NCI-H2227 treated with DMSO at 0.1 percent for 48 hours (cell line): ENCODE measurements around the gene MTTP.

Source experiments
- DNase-seq: peaks from one replicate; lab custom pipeline; 2025; lab: John Stamatoyannopoulos, UW

The MTTP gene

DNA sequence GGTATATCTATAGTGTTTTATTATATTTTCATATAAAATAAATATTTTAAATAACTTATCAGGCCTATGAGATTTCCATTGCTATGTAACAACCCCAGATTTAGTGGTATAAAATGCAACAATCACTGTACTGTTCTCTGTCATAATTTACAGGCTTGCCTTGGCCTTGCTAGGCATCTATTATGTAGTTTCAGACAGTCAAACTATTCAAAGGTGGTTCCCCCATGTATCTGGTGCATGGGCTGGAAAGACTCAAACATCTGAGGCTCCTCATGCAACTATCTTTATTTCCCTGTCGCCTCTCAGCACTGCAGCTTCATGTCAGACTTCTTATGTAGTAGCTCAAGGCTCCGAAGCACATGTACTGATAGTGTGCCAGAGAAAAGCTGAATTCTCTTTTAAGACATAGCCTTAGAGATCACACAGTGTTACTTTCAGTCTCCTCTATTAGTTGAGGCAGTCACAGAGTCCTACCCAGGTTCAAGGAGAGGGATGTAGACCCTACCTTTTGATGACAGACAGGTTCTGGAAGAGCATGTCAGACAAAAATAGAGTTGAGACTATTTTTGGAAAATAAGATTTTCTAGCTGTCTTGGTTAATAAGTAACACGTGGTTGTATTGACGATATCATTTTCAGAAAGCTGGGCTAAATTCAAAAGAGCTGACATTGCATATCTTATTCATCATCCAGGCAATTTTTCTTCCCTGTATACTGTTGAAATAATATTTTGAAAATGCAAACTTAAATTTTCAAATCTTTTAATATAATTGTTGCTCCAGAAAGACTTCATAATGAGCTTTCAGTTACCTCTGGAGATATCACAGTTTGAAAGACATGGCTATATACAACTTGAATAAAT is 19.4 kb downstream of the MTTP start:
- no peak for DNase-seq

DNA sequence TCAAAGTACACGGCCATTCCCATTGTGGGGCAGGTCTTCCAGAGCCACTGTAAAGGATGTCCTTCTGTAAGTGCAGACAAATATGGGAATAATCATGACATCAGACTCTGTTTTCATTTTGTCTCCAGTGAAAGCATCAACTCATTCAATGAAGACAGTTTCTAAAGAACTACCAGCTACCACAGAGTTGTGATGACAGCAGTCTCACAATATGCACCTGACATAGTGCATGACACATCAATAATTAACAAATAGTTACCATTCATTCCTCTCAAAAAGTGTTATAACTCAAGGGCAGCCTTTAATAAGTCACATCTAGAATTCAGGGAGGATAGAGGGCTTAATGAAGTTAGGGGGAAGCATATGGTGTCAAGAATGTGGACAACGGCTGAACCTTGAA is 20.2 kb downstream of the MTTP start:
- no peak for DNase-seq

DNA sequence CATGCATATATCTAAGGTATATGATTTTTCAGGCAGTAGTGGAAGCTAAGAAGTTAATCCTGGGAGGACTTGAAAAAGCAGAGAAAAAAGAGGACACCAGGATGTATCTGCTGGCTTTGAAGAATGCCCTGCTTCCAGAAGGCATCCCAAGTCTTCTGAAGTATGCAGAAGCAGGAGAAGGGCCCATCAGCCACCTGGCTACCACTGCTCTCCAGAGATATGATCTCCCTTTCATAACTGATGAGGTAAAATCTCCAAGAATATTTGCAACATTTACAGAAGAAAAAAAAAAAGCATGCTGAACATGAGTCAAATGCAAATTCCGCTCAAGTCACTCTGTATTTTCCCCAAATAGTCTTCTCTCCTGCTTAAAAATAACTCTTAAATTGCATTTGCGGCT is 32.1 kb downstream of the MTTP start:
- DNase-seq, result no peak

DNA sequence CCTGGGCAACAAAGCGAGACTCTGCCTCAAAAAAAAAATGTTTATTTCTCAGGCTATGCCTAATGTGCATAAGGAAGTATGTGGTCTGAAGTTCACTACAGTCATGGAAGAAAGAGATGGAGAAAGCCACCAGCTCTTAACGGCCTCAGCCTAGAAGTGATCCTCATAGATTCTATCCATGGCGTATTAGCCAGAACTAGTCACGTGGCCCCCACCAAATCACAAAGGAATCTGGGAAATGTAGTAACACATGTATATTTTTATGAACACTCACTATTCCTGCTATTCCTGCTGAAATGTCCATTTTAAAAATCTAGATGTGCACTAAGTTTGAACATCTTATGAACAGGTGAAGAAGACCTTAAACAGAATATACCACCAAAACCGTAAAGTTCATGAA is 33.8 kb downstream of the MTTP start:
- DNase-seq, result no peak

DNA sequence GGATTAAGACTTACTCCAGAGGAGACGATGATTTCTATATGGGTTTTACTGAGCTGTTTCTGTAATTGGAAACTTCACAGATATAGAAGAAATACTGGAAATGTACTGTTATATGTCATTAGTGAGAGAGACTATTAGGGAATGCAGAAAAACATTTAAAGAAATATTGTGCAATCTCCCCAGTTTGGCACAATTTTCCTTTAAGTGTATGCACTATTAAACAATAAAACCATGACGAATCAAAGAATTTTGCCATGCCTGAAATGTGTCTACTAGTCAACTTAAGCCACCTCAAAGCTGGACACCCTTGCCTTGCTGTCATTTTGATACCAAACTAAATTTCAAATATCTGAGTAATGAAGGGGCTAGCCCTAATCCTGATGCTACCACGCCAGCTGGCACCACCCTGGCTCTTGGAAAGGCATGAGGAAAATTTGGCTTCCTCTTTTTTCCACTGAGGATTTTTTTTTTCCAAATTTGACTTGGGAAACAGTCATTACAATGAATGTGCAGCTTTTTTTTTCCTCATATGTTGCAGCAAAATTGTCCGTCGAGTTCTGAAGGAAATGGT is 36.1 kb downstream of the MTTP start:
- DNase-seq, result no peak

DNA sequence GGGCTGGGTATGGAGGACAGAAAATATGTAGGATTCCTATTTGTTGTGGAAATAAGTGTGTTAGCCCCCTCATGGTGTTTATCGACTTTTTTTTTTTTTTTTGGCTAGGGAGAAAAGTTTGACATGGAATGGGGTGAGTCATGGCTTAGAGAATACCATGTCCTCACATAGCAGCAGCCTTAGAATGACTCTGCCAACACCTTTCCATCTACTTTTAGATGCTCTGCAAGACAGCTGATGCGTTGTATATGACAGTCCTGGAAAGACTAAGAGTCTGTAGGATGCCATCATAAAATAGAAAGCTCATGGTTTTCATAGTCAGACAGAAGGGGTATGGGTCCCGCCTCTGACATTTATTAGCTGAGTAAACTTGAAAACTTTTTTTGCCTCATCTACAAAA is 37.7 kb downstream of the MTTP start:
- DNase-seq, result no peak

DNA sequence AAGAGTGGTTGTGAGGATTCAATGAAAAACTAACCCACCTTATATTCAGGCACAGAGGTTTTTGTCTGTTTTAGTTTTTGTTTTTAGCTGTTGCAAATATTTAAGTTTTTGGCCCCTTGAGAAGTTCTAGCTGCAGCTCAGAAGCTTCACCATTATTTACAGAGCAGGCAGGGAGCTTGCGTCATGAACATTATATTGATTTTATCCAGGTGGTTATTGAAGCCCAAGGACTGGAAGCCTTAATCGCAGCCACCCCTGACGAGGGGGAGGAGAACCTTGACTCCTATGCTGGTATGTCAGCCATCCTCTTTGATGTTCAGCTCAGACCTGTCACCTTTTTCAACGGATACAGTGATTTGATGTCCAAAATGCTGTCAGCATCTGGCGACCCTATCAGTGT is 38.1 kb downstream of the MTTP start:
- no peak for DNase-seq

DNA sequence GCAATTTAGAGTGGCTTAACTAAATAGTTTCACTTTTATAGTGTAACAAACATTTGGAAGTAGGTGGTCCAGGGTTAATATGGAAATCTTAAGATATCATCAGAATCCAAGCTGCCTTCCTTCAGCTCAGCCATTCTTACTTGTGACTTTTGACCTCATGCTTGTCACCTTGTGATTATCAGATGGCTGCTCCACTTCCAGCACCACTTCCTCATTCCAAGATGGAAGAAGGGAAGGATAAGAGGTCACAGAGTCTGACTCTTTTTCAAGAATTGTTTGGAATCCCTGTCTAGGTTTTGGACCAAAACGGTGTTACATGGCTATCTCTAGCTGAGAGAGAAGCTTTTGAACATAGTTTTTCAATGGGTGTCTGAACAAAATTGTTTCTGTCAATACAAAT is 39.9 kb downstream of the MTTP start:
- no peak for DNase-seq

DNA sequence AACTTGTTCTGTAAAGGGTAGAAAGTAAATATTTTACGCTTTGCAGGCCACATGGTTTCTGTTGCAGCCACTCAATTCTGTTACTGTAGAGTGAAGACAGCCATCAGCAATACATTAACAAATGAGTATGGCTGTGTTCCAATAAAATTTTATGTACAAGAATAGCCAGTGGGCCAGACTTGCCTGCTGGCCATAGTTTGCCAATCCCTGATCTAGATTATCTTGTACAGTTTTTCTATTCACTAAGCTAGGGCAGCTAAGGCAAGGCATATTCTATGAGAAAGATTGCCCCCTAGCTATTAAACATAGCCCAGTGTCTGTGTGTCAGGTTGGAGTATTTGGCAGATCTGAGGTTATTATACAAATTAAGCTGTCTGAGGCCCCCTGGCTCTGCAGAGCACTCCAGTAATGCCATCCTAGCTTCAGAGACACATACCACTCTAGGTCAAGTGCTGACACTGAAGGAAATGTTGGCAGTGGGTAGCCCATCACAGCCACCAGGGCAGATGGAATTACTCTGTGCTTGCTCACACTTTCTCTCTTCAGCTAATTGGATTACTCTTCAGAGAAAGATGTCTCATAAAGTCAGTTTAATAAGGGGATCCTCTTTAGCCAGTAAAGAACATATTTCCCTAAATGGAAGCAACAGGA is 40.7 kb downstream of the MTTP start:
- no peak for DNase-seq

DNA sequence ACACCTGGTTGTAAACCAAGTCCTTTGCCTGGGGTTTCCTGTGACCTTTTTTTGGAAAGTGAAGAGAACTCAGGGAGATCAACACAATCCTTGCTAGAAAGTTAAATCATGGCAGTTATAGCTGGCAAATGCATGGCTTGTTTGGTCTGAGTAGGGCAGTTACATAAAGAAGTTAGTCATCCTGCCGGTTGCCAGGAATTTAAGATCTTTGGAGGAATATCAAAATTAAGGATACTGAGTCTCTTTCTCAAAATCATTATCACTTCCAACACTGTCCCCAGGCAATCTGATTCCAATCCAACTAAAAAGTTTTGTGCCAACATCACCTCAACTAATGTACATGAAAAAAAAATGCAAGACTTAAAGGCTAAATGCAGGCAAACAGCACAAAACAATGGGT is 42.8 kb downstream of the MTTP start:
- DNase-seq, result no peak

DNA sequence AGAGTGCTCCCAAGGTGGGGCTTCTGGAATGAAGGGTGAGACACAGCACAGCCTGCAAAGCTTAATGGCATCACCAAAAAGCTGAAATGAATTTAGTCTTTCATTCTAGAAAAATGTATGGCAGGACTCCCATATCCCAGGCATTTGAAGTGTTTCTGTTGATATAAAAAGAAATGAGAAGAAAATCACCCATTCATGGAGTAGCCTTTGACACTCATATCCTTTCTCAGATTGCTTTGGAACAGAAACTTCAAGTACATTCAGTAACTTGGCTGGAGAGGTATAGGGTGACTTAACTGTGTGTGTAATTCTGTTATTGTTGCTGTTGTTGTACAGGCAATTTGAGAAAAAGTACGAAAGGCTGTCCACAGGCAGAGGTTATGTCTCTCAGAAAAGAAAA is 47.7 kb downstream of the MTTP start:
- DNase-seq, result no peak

DNA sequence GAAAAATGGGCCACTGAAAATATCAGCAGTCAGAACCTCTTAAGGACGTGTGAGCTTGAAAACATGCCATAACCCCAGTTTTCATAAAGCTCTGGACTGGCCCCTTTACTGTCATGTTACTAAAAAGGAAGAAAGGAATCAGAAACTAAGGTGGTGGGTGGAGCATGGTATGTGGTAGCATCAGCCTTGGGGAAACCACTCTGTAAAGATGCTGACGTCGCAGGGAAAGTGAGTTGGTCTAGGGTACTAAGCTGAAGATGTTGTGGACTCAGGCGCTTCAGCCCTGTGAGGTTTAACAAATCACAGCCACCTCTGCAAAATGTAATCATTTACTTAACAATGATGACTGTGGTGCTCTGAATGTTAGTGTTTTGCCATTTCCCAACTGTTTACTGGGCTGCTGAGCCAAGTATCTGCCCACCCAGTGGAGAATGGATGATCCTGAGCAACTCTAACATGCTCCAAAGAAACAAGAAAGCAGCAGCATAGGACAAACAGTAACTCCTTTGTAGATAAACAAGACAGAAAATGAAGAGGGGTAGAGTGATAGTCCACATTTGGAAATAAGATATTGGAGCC is 49.6 kb downstream of the MTTP start:
- DNase-seq, result no peak

DNA sequence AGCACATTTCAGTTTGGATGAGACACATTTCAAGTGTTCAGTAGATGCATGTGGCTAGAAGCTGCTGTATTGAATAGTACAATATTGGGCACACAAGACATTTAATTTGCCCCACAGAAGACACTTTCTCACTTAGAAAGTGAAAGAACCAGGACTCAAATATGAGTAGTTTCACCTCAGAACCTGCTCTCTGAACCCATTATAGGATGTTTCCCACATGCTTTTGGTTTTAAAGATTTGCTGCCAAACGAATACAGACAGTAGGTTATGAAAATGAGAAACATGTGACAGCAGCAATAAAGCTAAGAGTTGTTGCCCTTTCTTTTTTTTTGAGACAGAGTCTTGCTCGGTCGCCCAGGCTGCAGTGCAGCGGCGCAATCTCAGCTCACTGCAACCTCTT is 50.7 kb downstream of the MTTP start:
- no peak for DNase-seq

DNA sequence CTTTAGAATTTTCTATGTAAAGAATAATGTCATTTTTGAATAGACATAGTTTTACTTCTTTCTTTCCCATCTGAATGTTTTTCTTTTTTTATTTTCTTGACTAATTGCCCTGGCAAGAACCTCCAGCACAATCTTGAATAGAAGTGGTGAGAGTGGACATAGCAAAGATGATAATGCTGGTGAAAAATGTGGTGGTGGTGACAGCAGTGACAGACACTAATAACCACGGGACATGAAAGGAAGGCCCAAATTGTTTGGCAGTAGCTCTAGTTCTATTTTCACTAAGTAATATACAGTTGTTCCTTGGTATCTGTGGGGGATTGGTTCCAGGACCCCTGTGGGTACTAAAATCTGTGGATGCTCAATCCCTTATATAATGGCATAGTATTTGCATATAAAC is 53.4 kb downstream of the MTTP start:
- no peak for DNase-seq

DNA sequence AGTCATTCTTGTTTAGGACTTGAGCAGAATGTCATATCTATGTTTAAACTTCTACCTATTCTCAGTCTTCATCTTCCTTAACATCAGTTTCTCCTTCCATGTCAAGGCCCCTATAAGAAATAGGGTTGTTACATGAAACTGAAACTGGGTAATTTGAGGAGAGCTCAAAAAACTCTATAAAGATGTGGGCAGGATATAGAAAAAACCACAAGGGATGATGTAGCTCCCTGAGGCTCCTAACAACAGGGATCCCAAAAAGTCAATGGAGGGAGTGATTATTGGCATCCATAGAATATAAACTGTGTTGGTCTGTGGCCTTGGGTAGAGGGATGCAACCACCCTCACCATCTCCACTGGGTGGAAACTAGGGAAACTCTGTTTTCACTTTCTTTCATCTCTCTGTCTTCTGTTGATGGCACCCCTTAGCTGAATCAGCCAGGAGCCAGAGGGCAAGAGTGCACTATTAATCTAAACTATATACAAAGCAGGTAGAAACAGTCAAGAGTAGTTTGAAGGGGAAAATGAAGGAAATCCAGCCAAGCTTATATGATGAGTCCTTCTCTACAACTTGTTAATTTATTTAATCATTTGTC is 55.4 kb downstream of the MTTP start:
- DNase-seq, result no peak

DNA sequence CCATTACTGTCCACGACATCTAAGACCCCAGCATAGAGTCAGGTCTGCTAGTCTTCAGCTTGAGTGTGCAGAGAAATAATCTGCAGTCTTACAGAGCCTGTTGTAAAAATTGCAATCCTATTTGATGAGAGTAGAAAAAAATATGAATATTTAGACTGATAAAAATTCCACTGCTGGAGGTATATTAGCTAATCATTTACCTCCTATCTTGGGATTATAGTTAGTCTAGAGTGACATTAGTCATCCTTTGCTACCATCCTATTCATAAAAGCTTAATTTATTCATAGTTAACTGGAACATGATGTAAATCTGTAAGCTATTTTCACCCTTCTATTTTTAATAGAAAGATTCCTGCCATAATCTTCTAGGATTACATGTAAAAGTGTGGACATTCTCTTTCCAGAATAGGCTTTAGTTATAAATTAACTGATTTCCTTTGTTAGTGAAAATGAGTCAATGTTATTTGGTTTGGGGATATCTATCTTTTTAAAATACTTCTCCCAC is 56.3 kb downstream of the MTTP start:
- no peak for DNase-seq

DNA sequence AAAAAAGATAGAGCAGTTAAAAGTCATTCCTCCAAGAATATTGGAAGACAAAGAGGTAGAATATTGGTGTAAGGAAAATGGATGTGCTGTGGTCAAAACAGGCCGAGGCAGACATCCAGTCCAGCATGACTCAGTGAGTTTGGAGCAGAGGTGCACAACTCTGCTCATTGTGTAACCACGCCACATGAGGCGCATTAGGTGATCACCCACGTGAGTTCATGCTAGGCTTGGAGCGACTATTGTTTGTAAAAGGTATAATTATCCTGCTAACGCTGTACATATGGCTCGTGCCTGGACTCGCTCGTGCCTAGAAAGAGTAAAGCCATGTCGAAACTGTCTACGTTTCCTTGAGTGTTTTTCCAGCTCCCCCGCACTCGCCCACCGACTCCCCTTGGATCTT is 59.1 kb downstream of the MTTP start:
- DNase-seq, result no peak

DNA sequence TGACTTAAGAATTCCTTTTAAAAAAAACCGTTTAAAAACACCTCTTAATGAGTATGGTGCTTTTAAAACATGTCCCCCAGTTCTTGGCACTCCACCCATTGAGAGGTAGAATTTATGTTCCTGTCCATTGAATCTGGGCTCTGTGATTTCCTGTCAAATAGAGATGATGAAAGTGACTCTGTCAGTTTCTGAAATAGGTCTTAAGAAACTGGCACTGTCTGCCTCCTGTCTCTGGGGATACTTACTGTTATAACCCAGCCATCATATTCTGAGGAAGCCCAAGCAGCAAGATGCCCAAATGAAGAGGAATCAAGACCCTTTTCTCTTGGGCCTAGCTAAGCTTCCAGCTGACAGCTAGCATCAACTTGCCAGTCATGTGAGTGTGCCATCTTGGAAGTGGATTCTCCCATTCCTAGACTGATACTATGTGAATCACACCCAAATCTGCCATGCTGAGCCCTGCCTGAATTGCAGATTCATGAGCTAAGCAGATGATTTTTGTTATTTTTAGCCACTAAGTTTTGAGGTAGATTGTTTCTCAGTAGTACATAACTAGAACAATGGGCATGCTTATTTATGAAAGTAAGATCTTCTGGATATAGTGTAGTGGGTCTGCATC is 60.2 kb downstream of the MTTP start:
- DNase-seq, result no peak

DNA sequence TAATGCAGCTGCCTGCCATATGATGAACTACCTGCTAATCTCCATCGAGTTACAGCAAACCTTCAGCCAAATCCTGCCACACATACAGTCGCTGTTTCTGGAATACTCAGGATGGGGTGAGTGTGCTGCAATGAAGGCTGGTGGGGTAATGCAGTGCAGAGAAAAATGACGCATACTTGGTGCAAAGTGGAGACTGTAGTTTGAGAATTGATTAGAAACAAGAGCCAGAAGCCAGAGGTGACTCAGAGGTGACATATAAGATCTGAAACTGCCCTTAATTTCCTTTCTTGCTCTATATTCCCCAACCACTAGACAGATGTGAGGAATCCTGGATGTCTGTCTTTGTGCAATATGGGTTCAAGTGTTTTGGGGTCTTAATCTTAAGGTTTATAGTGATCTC is 61.0 kb downstream of the MTTP start:
- DNase-seq, result no peak

DNA sequence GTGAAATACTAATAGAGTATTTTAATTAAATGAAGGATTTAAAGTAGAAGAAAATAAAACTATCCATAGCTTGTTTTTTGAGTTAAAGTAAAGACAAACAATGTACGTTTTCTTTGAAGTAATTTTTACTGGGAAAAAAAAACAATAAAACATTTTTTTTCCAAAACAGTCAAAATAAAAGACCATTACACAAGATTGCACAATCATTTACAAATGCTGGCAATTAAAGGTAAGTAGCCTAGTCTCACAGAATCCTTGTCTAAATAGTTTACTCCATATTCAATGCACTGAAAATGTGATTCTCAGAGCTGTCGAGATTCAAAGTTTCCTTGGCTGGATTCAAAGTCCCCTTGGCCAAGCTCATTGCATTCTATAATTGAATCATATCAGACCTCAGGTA is 61.8 kb downstream of the MTTP start:
- DNase-seq, result no peak

DNA sequence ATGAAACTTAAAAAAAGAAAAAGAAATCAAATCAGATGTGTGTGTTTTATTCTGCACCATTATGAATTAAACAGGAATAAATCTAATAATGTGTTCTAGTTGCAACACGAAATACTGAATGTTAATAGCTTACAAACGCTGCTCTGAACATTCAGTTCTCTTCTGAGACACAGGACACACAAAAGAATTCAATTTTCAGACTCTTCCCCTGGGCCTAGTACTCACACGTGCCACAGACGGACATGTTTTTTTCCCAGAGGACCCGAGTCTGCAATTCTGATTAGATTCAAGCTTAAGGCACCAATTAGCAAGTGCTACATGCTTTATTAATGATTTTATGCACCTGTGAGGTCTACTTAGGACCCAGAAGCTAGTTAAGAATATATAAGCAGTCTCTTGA is 62.5 kb downstream of the MTTP start:
- DNase-seq, result no peak

DNA sequence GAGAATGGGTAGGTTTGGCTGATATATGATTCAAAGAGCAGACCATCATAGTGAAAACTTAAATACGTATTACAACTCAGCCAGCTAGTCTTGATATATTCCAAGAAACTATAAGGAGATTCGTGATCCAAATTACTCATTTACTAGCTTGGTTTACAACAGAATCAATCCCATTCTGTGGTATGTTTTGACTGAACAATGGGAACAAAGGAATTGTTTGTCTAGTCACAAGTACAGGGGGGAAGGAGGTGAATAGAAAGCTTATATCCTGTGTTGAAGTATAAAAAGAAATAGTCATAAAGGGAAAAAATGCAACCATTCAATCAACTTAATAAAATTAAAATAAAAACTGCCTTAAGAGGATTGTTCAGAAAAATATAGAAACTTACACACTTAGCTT is 66.1 kb downstream of the MTTP start:
- no peak for DNase-seq
